GM12878 (cell line): ENCODE measurements around the gene LST1.

Experiments
- ASH2L ChIP-seq: fragments of 300-600, 200-600 bp; sonication (generic); IDR thresholded peaks from 2 replicates; pipeline ENCODE4 v1.6.1; 2017; ENCODE audit warnings: low read depth, mild to moderate bottlenecking, borderline replicate concordance
- BRCA1 ChIP-seq: IDR thresholded peaks from 2 replicates; pipeline ENCODE4 v1.6.1; 2011; ENCODE audit warnings: low read depth, low read length, improper control_type of control experiment
- CEBPB ChIP-seq, 2 experiments: fragments of 150-350 bp in 1 of 2; IDR thresholded peaks; 2 replicates each; pipeline ENCODE4 v1.6.1; 2012 to 2014; ENCODE audit warnings: low read depth in 2 of 2, low read length in 2 of 2, borderline replicate concordance in 1 of 2, inconsistent platforms in 1 of 2
- CTCF ChIP-seq, 3 experiments: IDR thresholded peaks in 2 of 3; conservative IDR thresholded peaks in 1 of 3; 2 replicates each; pipeline ENCODE4 v1.5.1; 2011; ENCODE audit warnings: low read depth in 3 of 3, low read length in 3 of 3, mild to moderate bottlenecking in 3 of 3, control low read depth in 2 of 3, moderate library complexity in 2 of 3, inconsistent platforms in 1 of 3, mixed read lengths in 1 of 3; ENCODE audit not compliant: control insufficient read depth in 2 of 3, insufficient read depth in 1 of 3; ENCODE audit errors: extremely low read depth in 1 of 3
- EP300 ChIP-seq, 2 experiments: fragments of 150-350 bp in 1 of 2; IDR thresholded peaks; 2 replicates each; pipeline ENCODE4 v1.6.1; 2011 to 2012; ENCODE audit warnings: low read depth in 2 of 2, low read length in 2 of 2, borderline replicate concordance in 1 of 2, improper control_type of control experiment in 1 of 2, inconsistent platforms in 1 of 2; ENCODE audit not compliant: control insufficient read depth in 1 of 2
- FOXK2 ChIP-seq: fragments of 450-650 bp; IDR thresholded peaks from 2 replicates; pipeline ENCODE4 v1.6.1; 2017; ENCODE audit warnings: mild to moderate bottlenecking, moderate library complexity
- MYC ChIP-seq: IDR thresholded peaks from 2 replicates; pipeline ENCODE4 v1.6.1; 2011; ENCODE audit warnings: mild to moderate bottlenecking, low read length, moderate library complexity, inconsistent platforms; ENCODE audit not compliant: insufficient read depth, insufficient replicate concordance, insufficient read length, severe bottlenecking
- POLR2A ChIP-seq: IDR thresholded peaks from 2 replicates; pipeline ENCODE4 v1.6.1; 2011; ENCODE audit warnings: low read depth, mild to moderate bottlenecking, low read length
- ZNF274 ChIP-seq: IDR thresholded peaks from one replicate; pipeline ENCODE4 v1.8.0; 2011; ENCODE audit not compliant: insufficient read length, insufficient read depth

- no peak for TF ChIP-seq CTCF (IDR thresholded peaks at IDR 0.05 in 2 of 3, conservative IDR thresholded peaks at IDR 0.05 in 1 of 3; ENCODE audit: control insufficient read depth in 2 of 3, extremely low read depth in 1 of 3, insufficient read depth in 1 of 3, low read depth in 3 of 3, low read length in 3 of 3)
- no peak for TF ChIP-seq FOXK2
- no peak for TF ChIP-seq ASH2L
- no peak for TF ChIP-seq BRCA1
- no peak for TF ChIP-seq CEBPB (IDR thresholded peaks at IDR 0.05; ENCODE audit: borderline replicate concordance in 1 of 2, low read depth in 2 of 2, low read length in 2 of 2)
- TF ChIP-seq ZNF274: no peak
- no peak for TF ChIP-seq MYC
- TF ChIP-seq POLR2A: no peak
- no peak for TF ChIP-seq EP300 (IDR thresholded peaks at IDR 0.05; ENCODE audit: borderline replicate concordance in 1 of 2, control insufficient read depth in 1 of 2, low read depth in 2 of 2, low read length in 2 of 2)
These were observed 40.9 kb downstream of the LST1 start for GRCh38 chr6:31626952-31627351.
